Loucy (cell line): ENCODE results near the gene ZC2HC1B.

Experiments
- H2AFZ ChIP-seq: fragments of 200-600 bp; sonication (generic); 2 replicates; pipeline ENCODE4 v1.6.0; 2016; ENCODE audit warnings: antibody characterized with exemption, mild to moderate bottlenecking, low read length, moderate library complexity
- H3F3A ChIP-seq: fragments of 200-600 bp; 2 replicates; pipeline ENCODE4 v1.6.0; 2016; ENCODE audit warnings: antibody characterized with exemption, low read depth, mild to moderate bottlenecking
- H3K27me3 ChIP-seq: fragments of 200-600 bp; sonication (generic); 2 replicates; pipeline ENCODE4 v1.6.1; 2014; ENCODE audit warnings: low read length, mild to moderate bottlenecking; ENCODE audit not compliant: insufficient read depth, poor library complexity, severe bottlenecking
- H3K36me3 ChIP-seq: fragments of 200-600 bp; sonication (generic); 2 replicates; pipeline ENCODE4 v1.6.1; 2016; ENCODE audit warnings: low read length; ENCODE audit not compliant: insufficient read depth
- H3K4me1 ChIP-seq: fragments of 200-600 bp; sonication (generic); 2 replicates; pipeline ENCODE4 v1.5.1; 2014; ENCODE audit warnings: low read length, mild to moderate bottlenecking; ENCODE audit not compliant: insufficient read depth, poor library complexity, severe bottlenecking
- H3K4me2 ChIP-seq: fragments of 200-600 bp; sonication (generic); 2 replicates; pipeline ENCODE4 v1.6.0; 2014; ENCODE audit warnings: antibody characterized with exemption, low read length, low read depth, mild to moderate bottlenecking; ENCODE audit not compliant: poor library complexity, severe bottlenecking
- H3K4me3 ChIP-seq: fragments of 200-600 bp; sonication (generic); 2 replicates; pipeline ENCODE4 v1.5.1; 2014; ENCODE audit warnings: low read length, mild to moderate bottlenecking, mixed read lengths; ENCODE audit not compliant: poor library complexity, severe bottlenecking
- H3K79me2 ChIP-seq: fragments of 200-600 bp; sonication (generic); 2 replicates; pipeline ENCODE4 v1.6.1; 2014; ENCODE audit warnings: low read length; ENCODE audit not compliant: insufficient read depth
- H3K9ac ChIP-seq: fragments of 200-600 bp; sonication (generic); 2 replicates; pipeline ENCODE4 v1.6.0; 2014; ENCODE audit warnings: mild to moderate bottlenecking, low read depth, low read length, moderate library complexity; ENCODE audit not compliant: poor library complexity, severe bottlenecking
- H3K9me2 ChIP-seq: fragments of 200-600 bp; sonication (generic); replicated peaks from 2 replicates; pipeline ENCODE4 v1.6.1; 2016; ENCODE audit warnings: low read depth, low read length, mixed read lengths
- H3K9me3 ChIP-seq: fragments of 200-600 bp; sonication (generic); 2 replicates; pipeline ENCODE4 v1.6.1; 2014; ENCODE audit warnings: mild to moderate bottlenecking, antibody characterized with exemption, low read length, low read depth; ENCODE audit not compliant: insufficient read depth
- H4K20me1 ChIP-seq: fragments of 200-600 bp; sonication (generic); 2 replicates; pipeline ENCODE4 v1.6.0; 2014; ENCODE audit warnings: antibody characterized with exemption, low read length, mild to moderate bottlenecking; ENCODE audit not compliant: insufficient read depth, poor library complexity, severe bottlenecking
- EZH2phosphoT487 ChIP-seq: fragments of 200-600 bp; IDR thresholded peaks from 2 replicates; pipeline ENCODE4 v1.6.1; 2018; ENCODE audit warnings: antibody characterized with exemption, mild to moderate bottlenecking, moderate library complexity, borderline replicate concordance
- TF ChIP-seq, protein P1 (sequence below): fragments of 200-600 bp; sonication (generic); conservative IDR thresholded peaks from 2 replicates; pipeline ENCODE4 v1.5.1; 2014; ENCODE audit warnings: mild to moderate bottlenecking, antibody characterized with exemption, low read length

ZC2HC1B gene

DNA sequence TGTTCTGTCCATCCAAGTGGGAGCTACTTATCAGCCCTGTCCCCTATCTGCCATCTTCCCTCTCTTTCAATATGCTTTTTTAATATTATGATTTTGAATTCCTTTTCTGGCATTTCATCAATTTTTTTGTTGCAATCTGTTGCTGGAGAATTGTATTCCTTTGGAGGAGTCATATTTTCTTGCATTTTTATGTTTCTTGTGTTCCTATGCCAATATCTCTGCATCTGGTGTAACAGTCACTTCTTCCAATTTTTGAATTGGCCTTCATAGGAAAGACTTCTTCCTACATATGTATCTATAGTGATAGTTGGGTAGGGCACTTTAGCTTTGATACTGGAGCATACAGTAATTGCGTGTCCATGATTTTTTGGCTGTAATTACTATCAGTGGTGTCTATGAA is 70.1 kb downstream of the ZC2HC1B start:
- no peak for TF ChIP-seq EZH2phosphoT487
- TF ChIP-seq, protein P1, sequence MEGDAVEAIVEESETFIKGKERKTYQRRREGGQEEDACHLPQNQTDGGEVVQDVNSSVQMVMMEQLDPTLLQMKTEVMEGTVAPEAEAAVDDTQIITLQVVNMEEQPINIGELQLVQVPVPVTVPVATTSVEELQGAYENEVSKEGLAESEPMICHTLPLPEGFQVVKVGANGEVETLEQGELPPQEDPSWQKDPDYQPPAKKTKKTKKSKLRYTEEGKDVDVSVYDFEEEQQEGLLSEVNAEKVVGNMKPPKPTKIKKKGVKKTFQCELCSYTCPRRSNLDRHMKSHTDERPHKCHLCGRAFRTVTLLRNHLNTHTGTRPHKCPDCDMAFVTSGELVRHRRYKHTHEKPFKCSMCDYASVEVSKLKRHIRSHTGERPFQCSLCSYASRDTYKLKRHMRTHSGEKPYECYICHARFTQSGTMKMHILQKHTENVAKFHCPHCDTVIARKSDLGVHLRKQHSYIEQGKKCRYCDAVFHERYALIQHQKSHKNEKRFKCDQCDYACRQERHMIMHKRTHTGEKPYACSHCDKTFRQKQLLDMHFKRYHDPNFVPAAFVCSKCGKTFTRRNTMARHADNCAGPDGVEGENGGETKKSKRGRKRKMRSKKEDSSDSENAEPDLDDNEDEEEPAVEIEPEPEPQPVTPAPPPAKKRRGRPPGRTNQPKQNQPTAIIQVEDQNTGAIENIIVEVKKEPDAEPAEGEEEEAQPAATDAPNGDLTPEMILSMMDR, result no peak
- no peaks in the 10 kb centered on the region for H3K9me2 ChIP-seq

DNA sequence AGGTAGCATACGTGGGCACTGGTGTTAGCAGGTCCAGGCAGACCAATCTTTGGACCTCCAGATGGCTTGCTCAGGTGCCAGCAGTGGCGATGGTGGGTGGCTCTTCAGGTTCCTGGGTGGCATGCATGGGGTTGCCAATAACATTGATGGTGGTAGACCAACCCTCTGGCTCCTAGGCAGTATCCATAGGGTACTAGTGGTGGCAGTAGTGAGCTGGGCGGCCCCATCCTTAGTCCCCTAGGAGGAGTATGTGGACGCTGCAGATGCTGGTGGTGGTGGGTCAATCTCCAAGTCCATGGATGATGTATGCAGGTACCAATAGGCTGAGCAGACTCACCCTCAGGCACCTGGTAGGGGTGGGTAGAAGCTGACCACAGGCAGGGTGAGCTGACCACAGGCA is 70.6 kb downstream of the ZC2HC1B start:
- H3K4me3 ChIP-seq, result no peak overlapping the region
- TF ChIP-seq EZH2phosphoT487, result no peak
- TF ChIP-seq, protein P1, result no peak
- H3K79me2 ChIP-seq, result no peaks in the 10 kb centered on the region
- H2AFZ ChIP-seq, result no peak overlapping the region
- no peak overlapping the region for H3K4me2 ChIP-seq
- H3K36me3 ChIP-seq, result no peaks in the 10 kb centered on the region
- no peaks in the 10 kb centered on the region for H3K27me3 ChIP-seq
- no peaks in the 10 kb centered on the region for H3F3A ChIP-seq
- no peak overlapping the region for H3K9ac ChIP-seq
- no peaks in the 10 kb centered on the region for H3K9me3 ChIP-seq
- H4K20me1 ChIP-seq, result no peaks in the 10 kb centered on the region
- H3K9me2 ChIP-seq, result no peaks in the 10 kb centered on the region
- H3K4me1 ChIP-seq, result no peaks in the 10 kb centered on the region

More for the DNA sequence above, 70.1 kb downstream of the ZC2HC1B start:
- Histone ChIP-seq H3K4me2 (no peak overlapping the region), H3K79me2 (no peaks in the 10 kb centered on the region), H3K9me3 (no peaks in the 10 kb centered on the region), H3K36me3 (no peaks in the 10 kb centered on the region), H2AFZ (no peak overlapping the region), H3K4me1 (no peaks in the 10 kb centered on the region), H3K27me3 (no peaks in the 10 kb centered on the region), H3F3A (no peaks in the 10 kb centered on the region), H3K4me3 (no peak overlapping the region), H3K9ac (no peak overlapping the region), H4K20me1 (no peaks in the 10 kb centered on the region)

DNA sequence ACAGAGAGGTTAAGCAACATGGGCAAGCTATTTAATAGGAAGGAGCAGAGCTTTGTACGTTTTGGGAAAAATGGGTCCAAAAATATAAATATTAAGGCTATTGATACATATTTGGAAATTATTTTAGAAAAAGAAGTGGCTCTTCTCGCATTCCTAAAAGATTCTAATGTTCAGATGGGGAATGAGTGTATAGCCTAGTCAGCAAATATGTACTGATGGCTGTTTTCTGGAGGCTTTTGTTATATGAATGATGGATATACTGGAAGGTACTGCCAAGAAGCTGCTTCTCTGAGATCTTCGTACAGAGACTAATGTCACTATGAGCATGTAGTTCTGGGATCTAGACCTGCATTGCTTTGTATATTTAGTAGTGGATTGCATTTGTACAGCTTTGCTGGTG is 72.1 kb downstream of the ZC2HC1B start:
- TF ChIP-seq, protein P1, result no peak
- TF ChIP-seq EZH2phosphoT487, result no peak
- no peaks in the 10 kb centered on the region for H4K20me1 ChIP-seq
- no peaks in the 10 kb centered on the region for H3K79me2 ChIP-seq
- no peaks in the 10 kb centered on the region for H3K36me3 ChIP-seq
- no peak overlapping the region for H3K4me2 ChIP-seq
- H3K9me2 ChIP-seq, result no peaks in the 10 kb centered on the region
- no peak overlapping the region for H3K9ac ChIP-seq
- no peaks in the 10 kb centered on the region for H3F3A ChIP-seq
- H3K4me1 ChIP-seq, result no peaks in the 10 kb centered on the region
- no peak overlapping the region for H3K4me3 ChIP-seq
- no peaks in the 10 kb centered on the region for H3K9me3 ChIP-seq
- no peaks in the 10 kb centered on the region for H3K27me3 ChIP-seq
- H2AFZ ChIP-seq, result 0 out of 2 replicates have a peak overlapping the region, but pooled peaks have one; percentile 12
